Kidney capillary endothelial cell (primary cell): ENCODE measurements around the gene ADAMTS7.
"Not testable (repeated sequence)": the region's sequence is repeated elsewhere in the genome, so short reads cannot be mapped to it uniquely, and the experiment has no call there.

Source experiments
- DNase-seq: peaks from one replicate; pipeline ENCODE4 v3.0.0-alpha.2; 2018; ENCODE audit warnings: low spot score

Gene ADAMTS7

DNA sequence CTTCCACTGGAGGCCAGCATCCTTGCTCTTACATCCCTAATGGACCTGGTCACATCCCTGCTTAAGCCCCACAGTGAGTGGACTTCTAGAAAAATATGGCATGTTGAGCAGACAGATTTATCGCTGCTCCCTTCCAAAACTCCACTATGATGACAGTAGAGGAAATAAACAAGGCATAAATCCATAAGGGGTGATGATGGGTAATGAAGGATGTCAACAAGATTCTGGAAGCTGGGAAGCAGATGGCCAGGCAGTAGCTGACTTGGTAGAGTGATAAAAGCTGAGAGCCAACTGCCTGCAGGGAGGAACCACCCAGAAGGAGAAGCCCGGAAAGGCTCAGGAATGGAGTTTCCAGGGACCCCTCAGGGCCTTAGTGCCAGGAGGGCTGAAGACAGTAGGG, 28.9 kb downstream of the ADAMTS7 start:
- not testable (repeated sequence) for DNase-seq

DNA sequence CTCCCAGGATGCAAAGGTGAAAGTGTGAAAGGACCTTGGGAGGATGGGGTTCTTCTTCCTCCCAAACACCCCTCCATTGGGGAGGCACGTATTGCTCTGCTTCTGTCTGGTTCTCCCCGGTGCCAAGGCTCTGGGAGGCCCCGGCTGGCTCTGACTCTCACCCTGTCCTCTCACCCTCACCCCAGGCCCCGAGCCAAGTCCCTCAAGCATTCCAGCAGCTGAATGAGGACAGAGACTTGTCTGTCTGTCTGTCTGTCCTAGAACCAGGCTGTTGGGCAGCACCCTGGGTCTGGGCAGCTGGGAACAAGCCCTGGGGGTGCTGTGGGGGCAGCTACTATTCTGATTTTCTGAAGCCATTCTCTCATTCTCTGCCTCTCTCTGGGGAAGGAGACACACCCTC, 29.9 kb downstream of the ADAMTS7 start:
- DNase-seq: not testable (repeated sequence)

DNA sequence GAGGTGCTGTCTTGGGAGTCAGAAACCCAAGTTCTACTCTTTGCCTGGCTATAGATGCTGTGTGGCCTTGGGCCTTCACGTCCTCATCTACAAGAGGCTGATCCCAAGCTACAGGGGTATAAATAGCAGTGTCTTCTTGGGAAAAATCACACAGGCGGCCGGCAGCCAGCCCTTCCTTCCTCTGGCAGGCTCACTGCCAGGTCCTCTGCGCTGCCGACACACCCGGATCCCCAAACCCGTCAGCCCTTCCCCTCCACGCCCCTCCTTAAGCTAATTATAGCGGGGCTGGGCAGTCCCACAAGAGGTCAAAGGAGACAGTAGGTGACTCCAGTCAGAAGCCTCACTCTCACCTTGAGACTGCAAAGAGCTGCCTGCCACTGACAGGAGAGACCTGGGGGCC, 31.3 kb downstream of the ADAMTS7 start:
- DNase-seq: not testable (repeated sequence)

- not testable (repeated sequence) for DNase-seq
These were observed 32.0 kb downstream of the ADAMTS7 start for GRCh38 chr15:78779176-78779785.

GRCh38 chr15:78778422-78778821, 32.8 kb downstream of the ADAMTS7 start:
- no peak for DNase-seq

GRCh38 chr15:78777953-78778345, 33.3 kb downstream of the ADAMTS7 start:
- DNase-seq: not testable (repeated sequence)

- DNase-seq: not testable (repeated sequence)
These were observed 33.8 kb downstream of the ADAMTS7 start for GRCh38 chr15:78777290-78777952.

DNA sequence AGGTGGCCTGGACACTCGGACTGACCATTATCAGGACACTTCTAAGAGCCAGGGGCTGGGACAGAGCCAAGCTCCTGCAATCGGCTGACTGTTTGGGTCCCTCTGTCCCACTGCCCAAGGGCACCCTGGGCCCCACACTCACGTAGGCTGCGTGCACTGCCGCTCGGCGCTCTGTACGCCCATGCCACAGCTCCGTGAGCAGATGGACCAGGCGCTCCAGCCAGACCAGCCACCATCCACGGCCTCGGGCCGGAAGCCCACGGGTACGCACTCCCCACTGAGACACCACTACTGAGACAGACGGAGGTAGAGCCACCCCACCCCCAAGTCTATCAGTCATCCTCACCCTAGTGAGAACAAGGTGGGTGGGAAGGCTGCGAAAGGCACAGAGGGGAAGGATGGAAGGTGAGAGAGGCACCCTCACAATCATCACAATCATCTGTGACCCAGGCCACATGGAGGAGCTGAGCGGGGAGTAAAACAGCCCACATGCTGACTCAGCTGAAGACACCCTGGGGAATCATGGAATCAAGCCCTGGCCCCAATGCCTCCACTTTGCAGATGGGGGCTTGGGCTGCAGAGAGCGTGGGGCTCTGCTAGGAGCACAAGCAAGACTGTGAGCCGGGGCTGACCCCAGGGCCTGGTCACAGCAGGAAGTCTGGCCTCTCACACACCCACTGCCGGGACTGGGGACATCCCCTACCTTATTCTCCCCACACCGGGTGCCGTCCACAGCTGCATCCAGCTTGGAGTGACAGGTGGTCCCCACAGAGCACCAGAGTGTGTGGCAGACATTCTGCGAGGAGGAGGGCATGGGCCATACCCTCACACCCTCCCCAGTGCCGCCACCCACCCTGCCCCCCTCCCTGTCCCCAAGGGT, 35.0 kb downstream of the ADAMTS7 start:
- DNase-seq: not testable (repeated sequence)

- no peak for DNase-seq
These were observed 35.8 kb downstream of the ADAMTS7 start for GRCh38 chr15:78775472-78775871.

DNA sequence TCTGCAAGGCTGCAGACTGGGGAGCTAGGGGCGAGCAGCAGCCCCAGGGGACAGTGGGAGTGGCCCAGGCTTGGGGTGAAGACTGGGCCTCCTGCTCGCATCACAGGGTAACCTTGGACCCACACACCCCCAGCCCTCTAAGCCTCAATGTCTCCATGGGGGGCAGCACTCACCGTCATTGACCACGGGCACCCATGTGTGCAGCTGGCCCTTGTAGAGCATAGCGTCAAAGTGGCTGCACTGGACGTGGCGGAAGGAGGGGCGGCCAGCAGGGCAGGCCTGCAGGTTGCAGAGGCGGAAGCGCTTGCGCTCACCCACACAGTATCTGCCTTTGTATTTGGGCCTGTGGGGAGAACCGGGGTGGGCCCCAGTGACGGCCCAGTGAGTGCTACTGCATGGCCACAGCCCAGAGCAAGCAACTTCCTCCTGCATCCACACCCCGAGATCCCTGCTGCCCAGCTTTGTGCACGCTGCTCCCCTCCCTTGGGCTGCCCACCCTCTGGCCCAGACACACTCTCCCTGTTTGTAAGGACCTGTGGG, 36.7 kb downstream of the ADAMTS7 start:
- not testable (repeated sequence) for DNase-seq

- not testable (repeated sequence) for DNase-seq
These were observed 37.4 kb downstream of the ADAMTS7 start for GRCh38 chr15:78773765-78774450.

DNA sequence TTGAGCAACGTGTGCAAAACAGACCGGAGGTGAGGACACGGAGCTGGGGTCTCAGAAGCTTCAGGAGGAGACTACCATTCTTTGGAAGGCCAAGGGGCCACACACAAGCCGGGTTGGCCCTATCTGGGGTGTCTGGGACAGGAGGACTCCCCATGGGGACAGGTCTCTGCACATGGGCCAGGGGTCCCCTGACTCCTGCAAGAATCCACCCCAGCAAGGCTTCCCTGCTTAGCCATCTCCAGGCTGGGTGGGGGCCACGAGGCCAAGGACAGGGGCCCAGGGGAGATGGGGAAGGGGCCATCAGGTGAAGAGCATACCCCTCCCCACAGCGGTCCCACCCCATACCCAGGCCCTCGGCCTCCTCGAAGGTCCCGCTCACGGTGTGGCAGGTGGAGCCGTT, 38.5 kb downstream of the ADAMTS7 start:
- DNase-seq: no peak

- DNase-seq: not testable (repeated sequence)
These were observed 39.7 kb downstream of the ADAMTS7 start for GRCh38 chr15:78771436-78772000.

DNA sequence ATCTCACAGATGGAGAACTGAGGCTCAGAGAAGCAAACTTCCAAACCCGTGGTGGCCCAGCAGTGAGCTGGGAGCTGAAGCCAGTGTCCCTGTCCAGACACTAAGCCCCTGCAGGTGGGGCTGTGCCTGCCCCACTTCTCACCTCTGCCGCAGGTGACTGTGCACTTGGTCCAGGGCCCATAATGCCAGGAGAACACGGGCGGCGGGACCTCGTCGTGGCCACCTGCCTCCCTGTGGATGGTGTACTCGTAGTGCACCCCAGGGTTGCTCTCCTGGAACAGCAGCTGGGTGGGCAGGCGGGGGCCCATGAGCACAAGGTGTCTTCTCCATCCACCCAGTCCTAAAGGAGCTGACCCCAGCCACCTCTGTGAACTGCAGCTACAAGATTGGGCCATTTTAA, 40.2 kb downstream of the ADAMTS7 start:
- DNase-seq: not testable (repeated sequence)

GRCh38 chr15:78769473-78770225, 41.6 kb downstream of the ADAMTS7 start:
- DNase-seq: not testable (repeated sequence)

GRCh38 chr15:78768531-78769408, 42.5 kb downstream of the ADAMTS7 start:
- no peak for DNase-seq

DNA sequence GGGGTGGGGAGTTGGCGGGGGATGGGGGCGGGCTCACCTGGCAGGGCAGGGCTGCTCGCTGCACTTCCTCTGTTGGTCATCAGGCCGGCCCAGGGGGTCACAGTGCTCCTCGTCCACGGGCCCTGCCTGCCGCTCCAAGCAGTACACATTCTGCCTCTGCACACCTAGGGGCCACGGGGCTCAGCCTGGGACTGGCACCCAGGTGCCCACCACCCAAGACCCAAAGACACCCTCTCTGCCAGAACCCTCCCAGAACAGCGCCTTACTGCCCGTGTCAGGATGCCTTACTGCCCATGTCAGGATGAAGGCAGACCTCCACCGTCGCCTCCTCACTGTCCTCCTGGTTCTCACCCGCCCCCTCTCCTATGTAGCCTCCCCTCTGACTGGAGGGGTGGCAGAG, 43.2 kb downstream of the ADAMTS7 start:
- no peak for DNase-seq

- DNase-seq: no peak
These were observed 43.8 kb downstream of the ADAMTS7 start for GRCh38 chr15:78767331-78767951.

- not testable (repeated sequence) for DNase-seq
These were observed 44.6 kb downstream of the ADAMTS7 start for GRCh38 chr15:78766641-78767071.
